Measurements from ENCODE around the gene EIF4B. TPM values are rescaled to one million over a fixed set of nuclear protein-coding genes. Genes with fewer than 3 reads are reported as not detected.

EIF4B gene
- total and polyA plus RNA-seq, 2 donors (not counting 1 experiment from before 2014, with no cell fraction given), result 252 to 674 TPM

DNA sequence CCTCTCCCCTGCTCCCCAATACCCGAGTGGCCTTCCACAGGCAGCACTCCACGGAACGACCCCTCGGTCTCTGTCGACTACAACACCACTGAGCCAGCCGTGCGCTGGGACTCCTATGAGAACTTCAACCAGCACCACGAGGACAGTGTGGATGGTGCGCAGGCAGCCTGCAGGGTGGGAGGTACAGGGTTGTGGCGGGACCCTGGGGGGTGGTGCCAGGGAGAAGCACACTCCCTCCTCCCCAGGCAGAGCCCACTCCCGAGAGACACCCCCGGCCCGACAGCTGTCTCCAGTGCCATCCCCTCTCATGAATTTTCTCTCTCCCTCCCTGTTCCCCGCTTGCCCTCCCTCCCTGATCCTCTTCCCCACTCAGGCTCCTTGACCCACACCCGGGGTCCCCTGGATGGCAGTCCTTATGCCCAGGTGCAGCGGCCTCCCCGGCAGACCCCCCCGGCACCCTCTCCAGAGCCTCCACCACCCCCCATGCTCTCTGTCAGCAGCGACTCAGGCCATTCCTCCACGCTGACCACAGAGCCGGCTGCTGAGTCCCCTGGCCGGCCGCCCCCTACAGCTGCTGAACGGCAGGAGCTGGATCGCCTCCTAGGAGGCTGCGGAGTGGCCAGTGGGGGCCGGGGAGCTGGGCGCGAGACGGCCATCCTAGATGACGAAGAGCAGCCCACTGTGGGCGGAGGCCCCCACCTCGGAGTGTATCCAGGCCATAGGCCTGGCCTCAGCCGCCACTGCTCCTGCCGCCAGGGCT lies 52.6 kb downstream of the EIF4B start:
- Mint-ChIP-seq H3K4me1 (peaks cover 8% of the 10 kb centered on the region), H3K27ac (no peak overlapping the region), H3K4me3 (no peak overlapping the region), H3K9me3 (ENCODE audit: insufficient read depth) (no peaks in the 10 kb centered on the region), H3K27me3 (no peaks in the 10 kb centered on the region)
- DNase-seq, result no peak
- Histone ChIP-seq H3K27ac (ENCODE audit: low read length in 2 of 2) (no peak overlapping the region), H3K4me1 (ENCODE audit: control insufficient read depth in 2 of 2, insufficient read depth in 2 of 2, low read length in 2 of 2) (peaks cover 1 to 9% of the 10 kb centered on the region in 2 donors), H3K36me3 (replicated peaks in 1 of 2; ENCODE audit: control extremely low read depth in 1 of 2, control insufficient read depth in 1 of 2, extremely low read depth in 1 of 2, insufficient read depth in 2 of 2, low read length in 1 of 2) (peaks cover 0 to 2% of the 10 kb centered on the region in 2 experiments), H2AFZ (ENCODE audit: insufficient read depth, low read depth, low read length, poor library complexity, severe bottlenecking) (no peak overlapping the region), H3K4me2 (replicated peaks; ENCODE audit: low read depth, low read length, poor library complexity, severe bottlenecking) (no peak overlapping the region), H3K27me3 (replicated peaks in 1 of 4; ENCODE audit: control extremely low read depth in 1 of 4, control insufficient read depth in 3 of 4, insufficient read depth in 4 of 4, low read length in 3 of 4) (peaks cover 0 to 10% (median 0%) of the 10 kb centered on the region in 4 experiments), H3K9ac (ENCODE audit: low read length) (no peak overlapping the region), H3K9me3 (ENCODE audit: control extremely low read depth in 1 of 3, control insufficient read depth in 2 of 3, insufficient read depth in 1 of 3, low read length in 2 of 3) (peaks cover 0 to 3% (median 0%) of the 10 kb centered on the region in 3 donors), H3K4me3 (ENCODE audit: control extremely low read depth in 1 of 5, extremely low read depth in 1 of 5, insufficient read depth in 1 of 5, low read depth in 2 of 5, low read length in 4 of 5) (no peak overlapping the region), H3K79me2 (ENCODE audit: control insufficient read depth, insufficient read depth, low read length) (no peaks in the 10 kb centered on the region), H4K20me1 (ENCODE audit: control insufficient read depth, insufficient read depth, low read length, poor library complexity, severe bottlenecking) (no peaks in the 10 kb centered on the region)
- no peak for ATAC-seq (ENCODE audit: low read depth)
- CTCF ChIA-PET, result interaction anchor here (6.0 kb wide), 1 partner anchor 7 kb away, joined by 59 read pairs; no protein-coding TSS in a partner anchor
- 92% methylated on average over 32 of the region's 35 CpGs for WGBS (ENCODE audit: insufficient coverage)
- intact Hi-C loops (cut with micrococcal nuclease), result no loop called here
- TF ChIP-seq, protein P1, sequence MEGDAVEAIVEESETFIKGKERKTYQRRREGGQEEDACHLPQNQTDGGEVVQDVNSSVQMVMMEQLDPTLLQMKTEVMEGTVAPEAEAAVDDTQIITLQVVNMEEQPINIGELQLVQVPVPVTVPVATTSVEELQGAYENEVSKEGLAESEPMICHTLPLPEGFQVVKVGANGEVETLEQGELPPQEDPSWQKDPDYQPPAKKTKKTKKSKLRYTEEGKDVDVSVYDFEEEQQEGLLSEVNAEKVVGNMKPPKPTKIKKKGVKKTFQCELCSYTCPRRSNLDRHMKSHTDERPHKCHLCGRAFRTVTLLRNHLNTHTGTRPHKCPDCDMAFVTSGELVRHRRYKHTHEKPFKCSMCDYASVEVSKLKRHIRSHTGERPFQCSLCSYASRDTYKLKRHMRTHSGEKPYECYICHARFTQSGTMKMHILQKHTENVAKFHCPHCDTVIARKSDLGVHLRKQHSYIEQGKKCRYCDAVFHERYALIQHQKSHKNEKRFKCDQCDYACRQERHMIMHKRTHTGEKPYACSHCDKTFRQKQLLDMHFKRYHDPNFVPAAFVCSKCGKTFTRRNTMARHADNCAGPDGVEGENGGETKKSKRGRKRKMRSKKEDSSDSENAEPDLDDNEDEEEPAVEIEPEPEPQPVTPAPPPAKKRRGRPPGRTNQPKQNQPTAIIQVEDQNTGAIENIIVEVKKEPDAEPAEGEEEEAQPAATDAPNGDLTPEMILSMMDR (IDR thresholded peaks at IDR 0.05), result no peak
- no peak for TF ChIP-seq EZH2 (IDR thresholded peaks at IDR 0.05; ENCODE audit: borderline replicate concordance, insufficient read depth, low read depth, low read length, poor library complexity, severe bottlenecking)
- POLR2A ChIA-PET, result interaction anchor here (0.6 to 0.8 kb wide), 2 partner anchors 21 to 460 kb away, joined by 3 to 10 read pairs; partner anchors contain the start of gene SPRYD3
